Left lung (tissue), 10 donors: Measurements from ENCODE around the gene PKDCC. TPM values are rescaled to one million over a fixed set of nuclear protein-coding genes. Genes with fewer than 3 reads are reported as not detected.
"Not testable (repeated sequence)": the region's sequence is repeated elsewhere in the genome, so short reads cannot be mapped to it uniquely, and the experiment has no call there.

ENCODE experiments used
- ATAC-seq: fragments of 200-7000 bp; cut with Tn5 transposase; one replicate; pipeline ENCODE4 v1.9.1; 2020; ENCODE audit warnings: moderate library complexity
- DNase-seq, 4 donors: peaks; one replicate each; pipeline ENCODE4 v3.0.0-alpha.2; 2013 to 2020
- H3K27ac ChIP-seq, 2 donors: fragments of 200-600 bp; sonication (generic) in 1 of 2; one replicate each; pipeline versions ENCODE4 v1.5.0 to v1.8.0; 2020 to 2021
- H3K27me3 ChIP-seq, 2 donors: fragments of 200-600 bp; sonication (generic) in 1 of 2; one replicate each; pipeline versions ENCODE4 v1.5.0 to v1.8.0; 2020 to 2021
- H3K36me3 ChIP-seq, 2 donors: fragments of 200-600 bp; sonication (generic) in 1 of 2; one replicate each; pipeline versions ENCODE4 v1.5.0 to v1.8.0; 2020 to 2021
- H3K4me1 ChIP-seq, 2 donors: fragments of 200-600 bp; one replicate each; pipeline ENCODE4 v1.8.0; 2021
- H3K4me3 ChIP-seq, 2 donors: fragments of 200-600 bp; sonication (generic) in 1 of 2; one replicate each; pipeline versions ENCODE4 v1.5.0 to v1.8.0; 2020 to 2021; ENCODE audit warnings: mild to moderate bottlenecking in 1 of 2
- H3K9me3 ChIP-seq, 2 donors: fragments of 200-600 bp; sonication (generic) in 1 of 2; one replicate each; pipeline versions ENCODE4 v1.5.0 to v1.8.0; 2020 to 2021
- CTCF ChIP-seq, 2 donors: fragments of 200-600 bp; sonication (generic) in 1 of 2; IDR thresholded peaks; one replicate each; pipeline versions ENCODE4 v1.5.0 to v1.8.0; 2021; ENCODE audit warnings: antibody characterized with exemption in 2 of 2
- intact Hi-C, 2 donors: fragments of 100-400 bp; cut with DNase I; formaldehyde crosslinking; loops; one replicate each; pipeline versions ENCODE4 v1.11.2 to v1.14.2; 2022
- polyA plus RNA-seq, 6 donors: library from polyadenylated mRNA; unstranded; fragments of 120-200 nt; gene quantifications; one replicate each; pipeline ENCODE4 v1.2.1, GENCODE V29; 2013; ENCODE audit not compliant: insufficient read length in 6 of 6
- total RNA-seq, 2 donors: library from RNA; stranded (reverse); fragmentation: NEBNext Ultra II Directional; extraction: Animal tissue kit (Norgen Biotek cat#: 25700); gene quantifications; one replicate each; pipeline ENCODE4 v1.2.1, GENCODE V29; 2021
- donor health status: DM: no; HTN: yes; CAD: no.
- donor health status: DM: no; HTN: no; CAD: no.

Gene PKDCC
- total and polyA plus RNA-seq, 8 donors, result 63.1 to 224 (median 129) TPM

GRCh38 chr2:42063431-42064171 is 15.8 kb downstream of the PKDCC start:
- intact Hi-C loops, result no loop called here
- peak; percentile 77 for ATAC-seq

GRCh38 chr2:42064417-42064942 is 16.7 kb downstream of the PKDCC start:
- TF ChIP-seq CTCF (IDR thresholded peaks at IDR 0.05), result no peak
- H3K4me3 ChIP-seq, result no peak overlapping the region
- H3K36me3 ChIP-seq, result no peaks in the 10 kb centered on the region
- H3K4me1 ChIP-seq, result peaks cover 12 to 15% of the 10 kb centered on the region in 2 donors
- H3K27ac ChIP-seq, result peak overlapping the region; percentile 62 to 69
- peaks cover 0 to 8% of the 10 kb centered on the region in 2 donors for H3K27me3 ChIP-seq
- intact Hi-C loops, result no loop called here
- H3K9me3 ChIP-seq, result no peaks in the 10 kb centered on the region
- peak; percentile 76 for ATAC-seq
- DNase-seq, result no peak

More at GRCh38 chr2:42063431-42064171, 15.8 kb downstream of the PKDCC start:
- no peak for DNase-seq
- Histone ChIP-seq H3K36me3 (no peaks in the 10 kb centered on the region), H3K9me3 (no peaks in the 10 kb centered on the region), H3K4me3 (no peak overlapping the region), H3K4me1 (peaks cover 12 to 15% of the 10 kb centered on the region in 2 donors), H3K27me3 (no peaks in the 10 kb centered on the region), H3K27ac (peak overlapping the region; percentile 62 to 69)
- no peak for TF ChIP-seq CTCF (IDR thresholded peaks at IDR 0.05)

GRCh38 chr2:42065753-42066152 is 17.9 kb downstream of the PKDCC start:
- H3K36me3 ChIP-seq, ATAC-seq, H3K9me3 ChIP-seq, H3K27ac ChIP-seq, intact Hi-C loops, H3K4me1 ChIP-seq, H3K4me3 ChIP-seq, DNase-seq: not testable (repeated sequence)
- peaks cover 0 to 10% of the 10 kb centered on the region in 2 donors for H3K27me3 ChIP-seq

GRCh38 chr2:42067001-42067400 is 19.2 kb downstream of the PKDCC start:
- DNase-seq, H3K4me1 ChIP-seq, H3K27ac ChIP-seq, H3K4me3 ChIP-seq, H3K36me3 ChIP-seq, H3K9me3 ChIP-seq, ATAC-seq, intact Hi-C loops: not testable (repeated sequence)
- H3K27me3 ChIP-seq, result peaks cover 0 to 10% of the 10 kb centered on the region in 2 donors

GRCh38 chr2:42067521-42067920 is 19.7 kb downstream of the PKDCC start:
- Histone ChIP-seq H3K27me3 (peaks cover 0 to 10% of the 10 kb centered on the region in 2 donors), H3K4me1 (peaks cover 1 to 4% of the 10 kb centered on the region in 2 donors), H3K9me3 (no peaks in the 10 kb centered on the region), H3K36me3 (no peaks in the 10 kb centered on the region), H3K4me3 (no peak overlapping the region), H3K27ac (no peak overlapping the region)
- intact Hi-C loops, result no loop called here
- DNase-seq (no peak), ATAC-seq (no peak)
- TF ChIP-seq CTCF (IDR thresholded peaks at IDR 0.05), result no peak

- no peak for TF ChIP-seq CTCF (IDR thresholded peaks at IDR 0.05)
- H3K4me1 ChIP-seq, result peaks cover 4% of the 10 kb centered on the region in 2 donors
- no peaks in the 10 kb centered on the region for H3K9me3 ChIP-seq
- H3K27me3 ChIP-seq, result peaks cover 0 to 10% of the 10 kb centered on the region in 2 donors
- H3K27ac ChIP-seq, result no peak overlapping the region
- no peak for DNase-seq
- no peak for ATAC-seq
- H3K36me3 ChIP-seq, result no peaks in the 10 kb centered on the region
- no peak overlapping the region for H3K4me3 ChIP-seq
- intact Hi-C loops, result no loop called here
Measured at GRCh38 chr2:42068571-42069178, 20.9 kb downstream of the PKDCC start.
